Uterus (tissue), 4 donors: ENCODE results near the gene MANEAL. TPM values are rescaled to one million over a fixed set of nuclear protein-coding genes. Genes with fewer than 3 reads are reported as not detected.

ENCODE experiments used
- DNase-seq, 2 donors: peaks; one replicate each; pipeline ENCODE4 v3.0.0-alpha.2; 2019 to 2020
- H3K27ac ChIP-seq, 2 donors: fragments of 200-600 bp; sonication (generic); 1 replicate in 1 of 2; 2 replicates in 1 of 2; pipeline ENCODE4 v1.5.1; 2016 to 2018
- H3K27me3 ChIP-seq, 2 donors: fragments of 200-600 bp; sonication (generic); one replicate each; pipeline ENCODE4 v1.5.1; 2018 to 2019; ENCODE audit warnings: control low read depth in 1 of 2
- H3K36me3 ChIP-seq, 2 donors: fragments of 200-600 bp; sonication (generic); one replicate each; pipeline ENCODE4 v1.5.1; 2019; ENCODE audit warnings: control low read depth in 1 of 2
- H3K4me1 ChIP-seq, 2 donors: fragments of 200-600 bp; sonication (generic); one replicate each; pipeline ENCODE4 v1.5.1; 2018 to 2019; ENCODE audit warnings: control low read depth in 1 of 2
- H3K4me3 ChIP-seq, 2 donors: fragments of 200-600 bp; sonication (generic); 1 replicate in 1 of 2; 2 replicates in 1 of 2; pipeline ENCODE4 v1.5.1; 2018 to 2019; ENCODE audit warnings: mild to moderate bottlenecking in 1 of 2
- H3K9me3 ChIP-seq, 2 donors: fragments of 200-600 bp; sonication (generic); one replicate each; pipeline ENCODE4 v1.5.1; 2019; ENCODE audit warnings: control low read depth in 1 of 2
- POLR2A ChIP-seq, 2 donors: fragments of 450-650 bp; IDR thresholded peaks; one replicate each; pipeline ENCODE4 v1.6.1; 2016; ENCODE audit warnings: antibody characterized with exemption in 2 of 2, mild to moderate bottlenecking in 1 of 2, moderate library complexity in 1 of 2
- intact Hi-C: fragments of 100-400 bp; cut with DNase I; formaldehyde crosslinking; loops from one replicate; pipeline ENCODE4 v1.15.1; 2023; ENCODE audit warnings: low total_unique reads
- total RNA-seq, 4 donors: library from RNA; depleted of rRNA in 3 of 4; stranded (reverse); fragments of >200 nt in 3 of 4; gene quantifications; one replicate each; pipeline versions ENCODE4 v1.1.0 to v1.2.4, GENCODE V29; 2014 to 2023
- TF ChIP-seq, protein P1 (sequence below), 4 experiments: fragments of 200-600 bp in 2 of 4; fragments of 450-650 bp in 2 of 4; sonication (generic) in 2 of 4; IDR thresholded peaks; one replicate each; pipeline ENCODE4 v1.5.1; 2016 to 2019; ENCODE audit warnings: antibody characterized with exemption in 4 of 4, mild to moderate bottlenecking in 2 of 4, moderate library complexity in 1 of 4
- donor health status: DM: yes; HTN: yes; CAD: no.

MANEAL gene
- total RNA-seq, 4 donors from 2014 or later, result 1.8 to 2.6 TPM; not detected in 2

DNA sequence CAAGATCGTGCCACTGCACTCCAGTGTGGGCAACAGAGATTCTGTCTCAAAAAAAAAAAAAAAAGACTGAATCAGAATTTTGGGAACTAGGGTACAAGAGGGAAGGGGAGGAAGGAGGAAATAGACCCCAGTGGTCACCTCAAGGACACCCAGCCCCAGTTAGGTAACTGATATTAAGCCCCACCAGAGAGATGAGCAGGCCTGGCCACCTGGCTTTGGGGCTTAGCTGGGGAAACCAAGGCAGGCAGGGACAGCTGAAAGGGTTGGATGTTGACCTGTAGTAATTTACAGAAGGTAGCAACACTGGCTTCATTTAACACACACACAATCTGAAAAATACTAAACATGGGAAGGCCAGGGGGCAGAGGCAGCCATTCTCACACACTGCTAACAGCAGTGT is 8.8 kb downstream of the MANEAL start:
- peaks cover 9 to 14% of the 10 kb centered on the region in 2 donors for H3K4me1 ChIP-seq
- TF ChIP-seq POLR2A (IDR thresholded peaks at IDR 0.05), result no peak
- TF ChIP-seq, protein P1, sequence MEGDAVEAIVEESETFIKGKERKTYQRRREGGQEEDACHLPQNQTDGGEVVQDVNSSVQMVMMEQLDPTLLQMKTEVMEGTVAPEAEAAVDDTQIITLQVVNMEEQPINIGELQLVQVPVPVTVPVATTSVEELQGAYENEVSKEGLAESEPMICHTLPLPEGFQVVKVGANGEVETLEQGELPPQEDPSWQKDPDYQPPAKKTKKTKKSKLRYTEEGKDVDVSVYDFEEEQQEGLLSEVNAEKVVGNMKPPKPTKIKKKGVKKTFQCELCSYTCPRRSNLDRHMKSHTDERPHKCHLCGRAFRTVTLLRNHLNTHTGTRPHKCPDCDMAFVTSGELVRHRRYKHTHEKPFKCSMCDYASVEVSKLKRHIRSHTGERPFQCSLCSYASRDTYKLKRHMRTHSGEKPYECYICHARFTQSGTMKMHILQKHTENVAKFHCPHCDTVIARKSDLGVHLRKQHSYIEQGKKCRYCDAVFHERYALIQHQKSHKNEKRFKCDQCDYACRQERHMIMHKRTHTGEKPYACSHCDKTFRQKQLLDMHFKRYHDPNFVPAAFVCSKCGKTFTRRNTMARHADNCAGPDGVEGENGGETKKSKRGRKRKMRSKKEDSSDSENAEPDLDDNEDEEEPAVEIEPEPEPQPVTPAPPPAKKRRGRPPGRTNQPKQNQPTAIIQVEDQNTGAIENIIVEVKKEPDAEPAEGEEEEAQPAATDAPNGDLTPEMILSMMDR (IDR thresholded peaks at IDR 0.05), result no peak
- no peaks in the 10 kb centered on the region for H3K27me3 ChIP-seq
- no peak overlapping the region for H3K4me3 ChIP-seq
- no peaks in the 10 kb centered on the region for H3K9me3 ChIP-seq
- intact Hi-C loops, result no loop called here
- DNase-seq, result no peak
- H3K27ac ChIP-seq, result no peak overlapping the region
- no peaks in the 10 kb centered on the region for H3K36me3 ChIP-seq

DNA sequence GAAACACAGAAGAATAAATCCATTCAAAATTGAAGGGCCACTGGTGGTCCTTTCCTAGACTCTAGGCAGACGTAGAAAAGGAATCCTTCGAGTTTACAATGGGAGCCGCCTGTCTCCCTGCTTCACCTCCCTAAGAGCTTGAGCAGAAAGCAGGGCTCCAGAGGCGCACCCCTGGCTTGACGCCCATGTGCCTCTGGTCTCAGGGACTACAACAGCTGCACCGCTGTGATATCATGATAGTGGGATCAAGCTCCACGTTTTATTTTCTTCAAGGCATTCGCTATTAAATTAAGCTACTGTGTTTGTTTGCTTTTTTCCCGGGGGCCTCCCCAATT is 13.5 kb downstream of the MANEAL start:
- Histone ChIP-seq H3K27me3 (no peaks in the 10 kb centered on the region), H3K9me3 (no peaks in the 10 kb centered on the region), H3K4me3 (peak overlapping the region; percentile 86 to 95), H3K36me3 (no peaks in the 10 kb centered on the region), H3K27ac (peak overlapping the region; percentile 90 to 97), H3K4me1 (peaks cover 14% of the 10 kb centered on the region in 2 donors)
- TF ChIP-seq, protein P1 (IDR thresholded peaks at IDR 0.05), result no peak
- TF ChIP-seq POLR2A (IDR thresholded peaks at IDR 0.05), result no peak
- no peak for DNase-seq
- intact Hi-C loops, result no loop called here

DNA sequence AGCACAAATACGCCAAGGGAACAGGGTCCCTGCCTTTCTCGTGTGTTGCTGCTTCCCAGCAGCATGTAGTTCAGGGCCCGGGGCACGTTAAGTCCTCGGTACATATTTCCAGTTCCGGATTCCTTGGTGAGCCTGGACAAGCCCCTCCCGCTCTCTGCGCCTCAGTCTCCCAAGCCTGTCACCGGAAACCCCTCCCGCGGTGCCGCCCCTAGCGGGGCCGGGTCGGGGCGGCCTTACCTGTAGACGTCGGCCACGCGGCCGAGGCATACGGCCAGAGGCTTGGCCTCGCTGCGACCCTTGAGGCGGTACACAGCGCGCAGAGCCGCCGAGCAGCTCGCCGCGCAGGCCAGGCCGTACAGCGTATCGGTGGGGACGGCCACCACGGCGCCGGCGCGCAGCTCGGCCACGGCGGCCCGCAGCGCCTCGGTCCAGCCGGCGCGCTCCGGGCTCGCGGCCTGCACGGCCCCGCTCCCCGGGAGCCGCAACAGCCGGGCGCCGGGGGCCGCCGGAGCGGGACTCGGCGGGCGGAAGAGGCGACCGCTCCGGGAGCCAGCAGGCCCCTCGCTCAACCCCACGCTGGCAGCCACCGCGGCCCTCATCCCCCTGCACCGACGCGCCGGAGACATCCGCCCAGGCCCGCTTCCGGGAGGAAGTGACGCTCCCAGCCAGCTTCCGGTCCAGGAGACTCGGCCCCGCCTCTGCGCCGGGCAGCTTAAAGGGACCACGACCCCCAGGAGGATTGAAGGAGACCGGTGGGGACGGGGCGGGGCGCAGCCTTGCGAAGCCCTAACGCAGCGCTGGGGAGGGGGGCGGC is 14.1 kb downstream of the MANEAL start, which contains the start of the genes C1orf122 and YRDC:
Gene C1orf122, plus strand, starts transcription at position 236 of the 814 bp plus-strand sequence. CDS start 615 bp downstream, outside the sequence.
Gene YRDC, minus strand, starts transcription at position 654 of the 814 bp plus-strand sequence. Its CDS starts 28 bp downstream, at position 626.
- intact Hi-C loops, result no loop called here

DNA sequence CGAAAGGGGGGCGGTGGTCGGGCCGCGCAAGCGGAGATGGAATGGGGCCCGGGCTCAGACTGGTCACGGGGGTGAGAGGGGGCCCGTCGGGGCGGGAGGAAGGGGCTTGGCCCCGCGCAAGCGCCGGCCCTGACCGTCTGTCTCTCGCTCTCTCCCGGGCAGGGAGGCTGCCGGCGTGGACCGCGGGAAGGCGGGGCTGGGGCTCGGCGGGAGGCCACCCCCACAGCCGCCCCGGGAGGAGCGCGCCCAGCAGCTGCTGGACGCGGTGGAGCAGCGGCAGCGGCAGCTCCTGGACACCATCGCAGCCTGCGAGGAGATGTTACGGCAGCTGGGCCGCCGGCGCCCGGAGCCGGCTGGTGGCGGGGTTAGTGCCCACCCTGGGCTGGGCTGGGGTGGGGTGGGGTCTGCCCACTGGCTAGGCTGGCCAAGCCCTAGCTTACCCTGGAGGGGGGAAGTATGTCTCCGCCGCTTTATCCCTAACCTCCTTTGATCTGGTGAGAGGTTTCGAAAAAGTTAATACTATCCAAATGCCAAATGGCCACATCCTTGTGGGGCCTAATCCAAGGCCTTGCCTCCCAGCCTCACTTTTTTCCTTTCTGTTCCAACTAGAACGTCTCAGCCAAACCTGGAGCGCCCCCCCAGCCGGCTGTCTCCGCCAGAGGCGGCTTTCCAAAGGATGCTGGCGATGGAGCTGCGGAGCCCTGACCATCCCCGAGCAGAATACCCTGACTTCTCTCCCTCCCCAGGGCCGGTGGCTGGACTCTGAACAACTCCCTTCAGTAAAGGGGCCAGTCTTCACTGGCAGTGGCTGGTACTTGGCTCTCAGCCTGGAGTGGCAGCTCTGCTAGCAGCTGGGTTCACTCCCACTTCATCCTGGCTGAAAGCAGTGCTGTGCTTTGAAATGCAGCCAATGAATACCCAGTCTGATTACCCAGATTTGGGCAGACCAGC is 15.0 kb downstream of the MANEAL start:
- DNase-seq, result peak; percentile 45 to 71

More for the DNA sequence above, 14.1 kb downstream of the MANEAL start, which contains the start of the genes C1orf122 and YRDC:
- H3K36me3 ChIP-seq, result no peaks in the 10 kb centered on the region
- TF ChIP-seq, protein P1 (IDR thresholded peaks at IDR 0.05), result peak in 1 of 4 experiments; percentile 19
- peak; percentile 59 to 77 for TF ChIP-seq POLR2A (IDR thresholded peaks at IDR 0.05)
- DNase-seq, result peak; percentile 91 to 94
- H3K27ac ChIP-seq, result peak within 1 kb of the TSS; percentile 90 to 97
- no peaks in the 10 kb centered on the region for H3K27me3 ChIP-seq
- H3K4me3 ChIP-seq, result peak within 1 kb of the TSS; percentile 86 to 95
- peaks cover 14% of the 10 kb centered on the region in 2 donors for H3K4me1 ChIP-seq
- no peaks in the 10 kb centered on the region for H3K9me3 ChIP-seq

More for the DNA sequence above, 15.0 kb downstream of the MANEAL start:
- Histone ChIP-seq H3K4me3 (peak overlapping the region; percentile 86 to 95), H3K27me3 (no peaks in the 10 kb centered on the region), H3K9me3 (no peaks in the 10 kb centered on the region), H3K27ac (peak overlapping the region; percentile 90 to 97), H3K36me3 (no peaks in the 10 kb centered on the region), H3K4me1 (peaks cover 14% of the 10 kb centered on the region in 2 donors)
- intact Hi-C loops, result no loop called here
- TF ChIP-seq POLR2A (IDR thresholded peaks at IDR 0.05), result no peak
- TF ChIP-seq, protein P1 (IDR thresholded peaks at IDR 0.05), result no peak
